ENCODE results near the gene KCTD1. TPM values are rescaled to one million over a fixed set of nuclear protein-coding genes. Genes with fewer than 3 reads are reported as not detected.

KCTD1 gene
- total RNA-seq, 1 donor from 2014 or later, result 40.2 TPM

DNA sequence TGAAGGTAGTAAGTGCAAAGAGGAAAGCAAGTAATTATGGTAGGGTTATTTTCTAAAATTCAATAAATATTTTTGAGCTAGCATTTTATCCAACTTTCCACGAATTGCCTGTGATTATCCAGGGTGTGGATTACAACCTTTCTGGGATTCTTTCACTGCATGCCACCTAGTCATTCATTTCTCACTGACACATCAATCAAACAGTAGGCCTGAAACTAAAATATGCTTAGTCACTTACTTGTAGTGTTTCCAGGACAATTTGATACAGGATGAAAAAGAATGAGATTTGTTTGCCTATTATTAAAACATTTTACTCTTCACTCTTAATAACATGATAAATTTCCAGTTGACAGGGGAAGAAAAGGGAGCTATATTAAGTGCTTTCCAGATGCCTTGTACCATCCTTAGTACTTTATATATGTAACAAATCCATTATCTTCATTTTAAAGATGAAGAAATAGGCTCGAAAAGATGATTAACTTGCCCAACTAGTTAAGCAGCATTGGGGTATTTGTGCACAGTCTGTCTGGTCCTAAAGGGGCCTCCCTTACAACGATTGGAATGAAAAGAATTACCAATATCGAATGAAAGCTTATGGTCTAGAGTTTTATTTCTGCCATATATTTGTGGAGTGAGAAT, 70.4 kb downstream of the KCTD1 start:
- no peak for DNase-seq (ENCODE audit: low read depth)
- no peak overlapping the region for H3K4me3 ChIP-seq (ENCODE audit: low read depth, low read length)
- TF ChIP-seq, protein P1, sequence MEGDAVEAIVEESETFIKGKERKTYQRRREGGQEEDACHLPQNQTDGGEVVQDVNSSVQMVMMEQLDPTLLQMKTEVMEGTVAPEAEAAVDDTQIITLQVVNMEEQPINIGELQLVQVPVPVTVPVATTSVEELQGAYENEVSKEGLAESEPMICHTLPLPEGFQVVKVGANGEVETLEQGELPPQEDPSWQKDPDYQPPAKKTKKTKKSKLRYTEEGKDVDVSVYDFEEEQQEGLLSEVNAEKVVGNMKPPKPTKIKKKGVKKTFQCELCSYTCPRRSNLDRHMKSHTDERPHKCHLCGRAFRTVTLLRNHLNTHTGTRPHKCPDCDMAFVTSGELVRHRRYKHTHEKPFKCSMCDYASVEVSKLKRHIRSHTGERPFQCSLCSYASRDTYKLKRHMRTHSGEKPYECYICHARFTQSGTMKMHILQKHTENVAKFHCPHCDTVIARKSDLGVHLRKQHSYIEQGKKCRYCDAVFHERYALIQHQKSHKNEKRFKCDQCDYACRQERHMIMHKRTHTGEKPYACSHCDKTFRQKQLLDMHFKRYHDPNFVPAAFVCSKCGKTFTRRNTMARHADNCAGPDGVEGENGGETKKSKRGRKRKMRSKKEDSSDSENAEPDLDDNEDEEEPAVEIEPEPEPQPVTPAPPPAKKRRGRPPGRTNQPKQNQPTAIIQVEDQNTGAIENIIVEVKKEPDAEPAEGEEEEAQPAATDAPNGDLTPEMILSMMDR (conservative IDR thresholded peaks at IDR 0.05; ENCODE audit: low read depth, low read length), result no peak

DNA sequence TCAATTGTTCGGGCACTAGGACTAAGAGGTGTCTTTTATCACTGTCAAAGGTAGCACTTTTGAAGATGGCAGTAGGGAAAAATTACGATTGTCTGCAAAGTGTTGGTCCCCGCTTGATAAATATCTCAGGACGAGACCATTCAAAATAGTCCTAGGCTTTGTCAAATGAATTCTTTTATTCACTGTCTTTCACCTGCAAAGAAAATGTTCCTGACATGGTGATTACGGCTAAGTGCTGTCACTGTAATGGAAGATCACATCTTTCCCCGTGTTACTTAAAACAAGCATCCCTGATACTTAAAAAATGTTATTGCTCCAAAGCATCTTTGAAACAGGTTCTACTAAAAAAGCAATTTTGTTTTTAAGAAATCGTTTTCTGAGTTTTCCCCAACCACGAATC, 71.7 kb downstream of the KCTD1 start:
- TF ChIP-seq, protein P1 (conservative IDR thresholded peaks at IDR 0.05; ENCODE audit: low read depth, low read length), result no peak
- DNase-seq (ENCODE audit: low read depth), result no peak
- no peak overlapping the region for H3K4me3 ChIP-seq (ENCODE audit: low read depth, low read length)

DNA sequence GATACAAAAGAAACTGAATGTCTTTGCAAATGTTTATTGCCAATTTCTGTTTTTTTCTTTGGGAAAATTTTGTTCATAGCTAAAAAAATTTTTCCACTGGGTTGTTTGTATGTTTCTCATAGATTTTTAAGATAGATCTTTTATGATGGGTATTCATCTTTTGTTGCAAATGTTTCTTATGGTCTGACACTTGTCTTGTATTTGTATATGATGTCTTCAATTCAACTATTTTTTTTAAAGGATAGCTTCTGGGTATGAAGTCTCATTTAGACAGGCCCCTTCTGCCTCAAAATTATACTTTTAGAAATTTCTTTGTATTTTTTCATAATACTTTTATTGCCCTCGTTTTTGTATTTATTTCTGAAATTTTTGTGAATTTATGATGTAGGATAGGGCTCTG, 73.8 kb downstream of the KCTD1 start:
- no peak for DNase-seq (ENCODE audit: low read depth)
- no peak overlapping the region for H3K4me3 ChIP-seq (ENCODE audit: low read depth, low read length)
- TF ChIP-seq, protein P1 (conservative IDR thresholded peaks at IDR 0.05; ENCODE audit: low read depth, low read length), result no peak

DNA sequence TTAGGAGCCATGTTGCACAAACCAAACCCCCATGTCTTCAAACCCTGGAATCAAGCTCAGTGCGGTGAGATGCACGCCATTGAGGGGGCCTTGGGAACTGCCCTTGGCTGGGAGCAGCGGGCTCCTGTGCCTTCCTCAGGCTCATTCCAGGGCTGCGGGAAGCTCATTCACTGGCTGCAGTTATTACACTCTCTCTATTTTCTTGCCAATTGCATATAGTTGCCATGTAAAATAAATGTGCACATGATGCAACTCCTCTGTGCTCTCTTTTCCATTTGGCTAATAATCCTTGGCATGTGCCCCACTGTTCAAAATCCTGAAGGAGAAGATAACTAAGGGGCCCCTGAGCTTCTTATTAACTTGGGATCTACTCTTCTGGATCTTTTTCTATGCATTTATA, 74.7 kb downstream of the KCTD1 start:
- TF ChIP-seq, protein P1 (conservative IDR thresholded peaks at IDR 0.05; ENCODE audit: low read depth, low read length), result no peak
- no peak for DNase-seq (ENCODE audit: low read depth)
- no peak overlapping the region for H3K4me3 ChIP-seq (ENCODE audit: low read depth, low read length)

- DNase-seq (ENCODE audit: low read depth), result no peak
- TF ChIP-seq, protein P1 (conservative IDR thresholded peaks at IDR 0.05; ENCODE audit: low read depth, low read length), result no peak
- H3K4me3 ChIP-seq (ENCODE audit: low read depth, low read length), result no peak overlapping the region
These were observed 76.5 kb downstream of the KCTD1 start for GRCh38 chr18:26471826-26472225.

DNA sequence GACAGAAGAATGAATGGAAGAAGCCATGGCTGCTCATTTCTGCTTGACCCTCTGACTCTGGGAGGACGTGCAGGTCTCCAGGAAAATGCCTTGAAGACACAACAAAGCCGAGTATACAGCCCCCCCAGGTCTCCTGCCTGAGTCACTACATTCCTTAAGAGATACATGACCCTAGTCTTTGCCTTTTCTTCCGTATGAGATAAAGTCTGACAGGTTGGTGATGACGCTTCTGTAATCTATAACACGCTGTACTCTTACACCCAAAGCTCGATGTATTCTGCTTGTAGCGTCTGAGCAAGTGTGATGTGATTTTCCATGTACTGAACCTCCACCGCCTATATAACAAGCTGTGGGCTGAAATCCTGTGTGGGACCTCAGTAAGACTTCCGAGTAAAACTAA, 77.3 kb downstream of the KCTD1 start:
- TF ChIP-seq, protein P1 (conservative IDR thresholded peaks at IDR 0.05; ENCODE audit: low read depth, low read length), result no peak
- no peak overlapping the region for H3K4me3 ChIP-seq (ENCODE audit: low read depth, low read length)
- DNase-seq (ENCODE audit: low read depth), result no peak

DNA sequence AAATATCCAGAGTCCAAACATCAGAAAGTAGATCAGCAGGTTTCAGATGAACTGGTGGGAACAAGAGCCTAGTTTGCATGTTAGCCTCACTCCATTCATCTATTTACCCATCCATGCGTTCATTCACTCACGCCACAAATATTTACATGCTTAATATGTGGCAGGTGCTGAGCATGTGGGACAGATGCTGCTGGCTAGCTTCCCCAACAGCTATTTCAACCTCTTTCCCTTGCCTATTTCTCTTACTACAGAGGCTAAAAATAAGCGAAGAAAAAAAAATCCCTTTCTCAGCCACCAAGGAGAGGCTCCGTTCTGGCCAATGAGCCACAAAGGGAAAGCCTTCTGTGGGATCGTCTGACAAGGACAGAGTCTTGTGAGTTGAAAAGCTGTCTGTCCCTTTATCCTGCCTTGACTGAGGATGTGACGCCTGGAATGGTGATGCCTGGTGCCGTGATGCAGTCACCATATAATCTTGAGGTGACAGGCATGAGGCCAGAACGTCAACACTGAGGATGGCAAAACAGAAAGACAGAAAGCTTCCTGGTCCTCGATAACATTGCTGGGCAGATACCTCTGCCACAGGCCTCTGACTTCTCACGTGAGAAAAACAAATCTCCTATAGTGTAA, 78.2 kb downstream of the KCTD1 start:
- TF ChIP-seq, protein P1 (conservative IDR thresholded peaks at IDR 0.05; ENCODE audit: low read depth, low read length), result no peak
- no peak for DNase-seq (ENCODE audit: low read depth)
- no peak overlapping the region for H3K4me3 ChIP-seq (ENCODE audit: low read depth, low read length)
